RKO (cell line): Measurements from ENCODE around the gene LRRC40.

Experiments
- DNase-seq: peaks from one replicate; pipeline ENCODE4 v3.0.0-alpha.2; 2016; ENCODE audit warnings: low spot score

LRRC40 gene

GRCh38 chr1:70115315-70115714, 90.1 kb downstream of the LRRC40 start:
- no peak for DNase-seq

GRCh38 chr1:70112838-70113237, 92.5 kb downstream of the LRRC40 start:
- DNase-seq: no peak

GRCh38 chr1:70109241-70109640, 96.1 kb downstream of the LRRC40 start:
- no peak for DNase-seq

- DNase-seq: no peak
Measured at GRCh38 chr1:70103770-70104169, 101.6 kb downstream of the LRRC40 start.

- DNase-seq: no peak
Measured at GRCh38 chr1:70101774-70102173, 103.6 kb downstream of the LRRC40 start.

GRCh38 chr1:70101231-70101630, 104.1 kb downstream of the LRRC40 start:
- DNase-seq: no peak
